HEK293T (cell line): ENCODE measurements around the gene KCNIP1.

Experiments
- CTCF ChIA-PET: fragments of 350-600 bp; formaldehyde crosslinking; extraction: SDS; loops from one replicate; lab custom pipeline; 2021; ENCODE audit warnings: antibody characterized with exemption, inconsistent platforms; lab: Yijun Ruan, JAX
- POLR2A ChIA-PET: fragments of 350-600 bp; formaldehyde crosslinking; extraction: SDS; loops from one replicate; lab custom pipeline; 2020; ENCODE audit warnings: antibody characterized with exemption, inconsistent platforms; lab: Yijun Ruan, JAX
- DNase-seq: peaks from one replicate; pipeline ENCODE4 v3.0.0; 2012; ENCODE audit warnings: mixed read lengths; ENCODE audit errors: extremely low spot score
- ARNT ChIP-seq: fragments of 450-650 bp; IDR thresholded peaks from 2 replicates; pipeline ENCODE4 v1.6.1; 2017; ENCODE audit warnings: mild to moderate bottlenecking
- BHLHE40 ChIP-seq: fragments of 450-650 bp; IDR thresholded peaks from 2 replicates; pipeline ENCODE4 v1.6.1; 2016; ENCODE audit warnings: mild to moderate bottlenecking, moderate library complexity, borderline replicate concordance
- CTBP1 ChIP-seq: fragments of 450-650 bp; IDR thresholded peaks from 2 replicates; pipeline ENCODE4 v1.6.1; 2016; ENCODE audit warnings: borderline replicate concordance
- ELF4 ChIP-seq: fragments of 450-650 bp; IDR thresholded peaks from 2 replicates; pipeline ENCODE4 v1.6.1; 2017; ENCODE audit warnings: antibody characterized with exemption
- FOXA1 ChIP-seq: fragments of 450-650 bp; IDR thresholded peaks from 2 replicates; pipeline ENCODE4 v1.6.1; 2016; ENCODE audit warnings: mild to moderate bottlenecking
- FOXK2 ChIP-seq: fragments of 450-650 bp; IDR thresholded peaks from 2 replicates; pipeline ENCODE4 v1.6.1; 2016; ENCODE audit warnings: mild to moderate bottlenecking
- FOXM1 ChIP-seq: fragments of 450-650 bp; IDR thresholded peaks from 2 replicates; pipeline ENCODE4 v1.6.1; 2017; ENCODE audit warnings: mild to moderate bottlenecking, borderline replicate concordance
- HDGF ChIP-seq: fragments of 450-650 bp; IDR thresholded peaks from 2 replicates; pipeline ENCODE4 v1.6.1; 2017; ENCODE audit warnings: antibody characterized with exemption, borderline replicate concordance
- L3MBTL2 ChIP-seq: fragments of 450-650 bp; conservative IDR thresholded peaks from 2 replicates; pipeline ENCODE4 v1.6.1; 2016; ENCODE audit warnings: mild to moderate bottlenecking
- LEF1 ChIP-seq: fragments of 450-650 bp; IDR thresholded peaks from 2 replicates; pipeline ENCODE4 v1.6.1; 2017; ENCODE audit warnings: mild to moderate bottlenecking, borderline replicate concordance
- NFRKB ChIP-seq: fragments of 450-650 bp; IDR thresholded peaks from 2 replicates; pipeline ENCODE4 v1.6.1; 2016; ENCODE audit warnings: mild to moderate bottlenecking, moderate library complexity
- PKNOX1 ChIP-seq: fragments of 450-650 bp; IDR thresholded peaks from 2 replicates; pipeline ENCODE4 v1.6.1; 2016
- SP1 ChIP-seq: fragments of 450-650 bp; IDR thresholded peaks from 2 replicates; pipeline ENCODE4 v1.6.1; 2017
- SUZ12 ChIP-seq: fragments of 450-650 bp; IDR thresholded peaks from 2 replicates; pipeline ENCODE4 v1.6.1; 2016; ENCODE audit warnings: mild to moderate bottlenecking
- TARDBP ChIP-seq: fragments of 450-650 bp; IDR thresholded peaks from 2 replicates; pipeline ENCODE4 v1.6.1; 2016
- ZNF384 ChIP-seq: fragments of 450-650 bp; IDR thresholded peaks from 2 replicates; pipeline ENCODE4 v1.6.1; 2016

Gene KCNIP1

GRCh38 chr5:170475294-170476000 is 28.4 kb upstream of the KCNIP1 start:
- POLR2A ChIA-PET = no interaction called here
- no peak for DNase-seq
- CTCF ChIA-PET = interaction anchor here (0.6 kb wide), 1 partner anchor 728 kb away, joined by 5 read pairs; no protein-coding TSS in a partner anchor
- TF ChIP-seq TARDBP (no peak), SP1 (no peak), ZNF384 (no peak), SUZ12 (no peak), CTBP1 (no peak), NFRKB (no peak), HDGF (no peak), ELF4 (no peak), LEF1 (no peak), PKNOX1 (no peak), ARNT (no peak), L3MBTL2 (no peak), FOXA1 (no peak), BHLHE40 (no peak), FOXM1 (no peak), FOXK2 (no peak)

- no peak for DNase-seq
- ChIA-PET POLR2A (no interaction called here), CTCF (no interaction called here)
- TF ChIP-seq HDGF = no peak
Measured at GRCh38 chr5:170476704-170477103, 27.1 kb upstream of the KCNIP1 start.

- no peak for TF ChIP-seq PKNOX1
- TF ChIP-seq ELF4 = no peak
- TF ChIP-seq NFRKB = no peak
- TF ChIP-seq FOXK2 = no peak
- no peak for TF ChIP-seq TARDBP
- no peak for TF ChIP-seq LEF1
- TF ChIP-seq FOXM1 = no peak
- no peak for TF ChIP-seq HDGF
- TF ChIP-seq CTBP1 = no peak
- no peak for TF ChIP-seq FOXA1
- no peak for TF ChIP-seq L3MBTL2
- POLR2A ChIA-PET = no interaction called here
- CTCF ChIA-PET = no interaction called here
- no peak for DNase-seq
Measured at GRCh38 chr5:170477906-170478305, 25.9 kb upstream of the KCNIP1 start.

GRCh38 chr5:170478306-170478705 is 25.5 kb upstream of the KCNIP1 start:
- TF ChIP-seq PKNOX1 (no peak), FOXK2 (no peak), ZNF384 (no peak), LEF1 (no peak), L3MBTL2 (no peak), TARDBP (no peak), NFRKB (no peak), ELF4 (no peak), FOXA1 (no peak), BHLHE40 (no peak), CTBP1 (no peak), ARNT (no peak), SP1 (no peak), FOXM1 (no peak), HDGF (no peak)
- no peak for DNase-seq
- ChIA-PET CTCF (no interaction called here), POLR2A (no interaction called here)

GRCh38 chr5:170479484-170479883 is 24.3 kb upstream of the KCNIP1 start:
- ChIA-PET POLR2A (no interaction called here), CTCF (no interaction called here)
- DNase-seq = no peak
- TF ChIP-seq NFRKB (no peak), PKNOX1 (no peak), TARDBP (no peak), LEF1 (no peak), L3MBTL2 (no peak), FOXA1 (no peak), ELF4 (no peak), BHLHE40 (no peak), FOXK2 (no peak), FOXM1 (no peak), ARNT (no peak), HDGF (no peak), SUZ12 (no peak), CTBP1 (no peak), SP1 (no peak), ZNF384 (no peak)
